ENCODE data around the gene SPEM2.

Gene SPEM2

GRCh38 chr17:7408252-7408727, 17.1 kb upstream of the SPEM2 start:
- H3K4me3 ChIP-seq (ENCODE audit: low read length) = no peak overlapping the region
- no peak for DNase-seq (ENCODE audit: low read depth)
- no peak for TF ChIP-seq CTCF (conservative IDR thresholded peaks at IDR 0.05; ENCODE audit: low read length)

GRCh38 chr17:7408863-7409262, 16.6 kb upstream of the SPEM2 start:
- no peak for DNase-seq (ENCODE audit: low read depth)
- no peak for TF ChIP-seq CTCF (conservative IDR thresholded peaks at IDR 0.05; ENCODE audit: low read length)
- no peak overlapping the region for H3K4me3 ChIP-seq (ENCODE audit: low read length)

- H3K4me3 ChIP-seq (ENCODE audit: low read length) = no peak overlapping the region
- TF ChIP-seq CTCF (conservative IDR thresholded peaks at IDR 0.05; ENCODE audit: low read length) = no peak
- DNase-seq (ENCODE audit: low read depth) = no peak
Observed at GRCh38 chr17:7409716-7410115, 15.7 kb upstream of the SPEM2 start.

- TF ChIP-seq CTCF (conservative IDR thresholded peaks at IDR 0.05; ENCODE audit: low read length) = no peak
- DNase-seq (ENCODE audit: low read depth) = no peak
- H3K4me3 ChIP-seq (ENCODE audit: low read length) = no peak overlapping the region
Observed at GRCh38 chr17:7410634-7411426, 14.6 kb upstream of the SPEM2 start.

- TF ChIP-seq CTCF (conservative IDR thresholded peaks at IDR 0.05; ENCODE audit: low read length) = no peak
Observed at GRCh38 chr17:7411427-7411750, 14.0 kb upstream of the SPEM2 start.

GRCh38 chr17:7413346-7413985, 11.9 kb upstream of the SPEM2 start:
- no peak overlapping the region for H3K4me3 ChIP-seq (ENCODE audit: low read length)
- TF ChIP-seq CTCF (conservative IDR thresholded peaks at IDR 0.05; ENCODE audit: low read length) = no peak
- peak; percentile 56 for DNase-seq (ENCODE audit: low read depth)

More at GRCh38 chr17:7411427-7411750, 14.0 kb upstream of the SPEM2 start:
- no peak for DNase-seq (ENCODE audit: low read depth)
- no peak overlapping the region for H3K4me3 ChIP-seq (ENCODE audit: low read length)

GRCh38 chr17:7414837-7415236, 10.6 kb upstream of the SPEM2 start:
- DNase-seq (ENCODE audit: low read depth) = no peak
- no peak for TF ChIP-seq CTCF (conservative IDR thresholded peaks at IDR 0.05; ENCODE audit: low read length)

More at GRCh38 chr17:7414837-7415236, 10.6 kb upstream of the SPEM2 start:
- H3K4me3 ChIP-seq (ENCODE audit: low read length) = no peak overlapping the region
